ENCODE results near the gene PNPLA5. TPM values are rescaled to one million over a fixed set of nuclear protein-coding genes. Genes with fewer than 3 reads are reported as not detected.

The PNPLA5 gene
- 10 to 100 TPM in 1 of 4 donors, 1 to 10 TPM in 3; 2.5 to 13.5 (median 4.7) TPM for total RNA-seq

DNA sequence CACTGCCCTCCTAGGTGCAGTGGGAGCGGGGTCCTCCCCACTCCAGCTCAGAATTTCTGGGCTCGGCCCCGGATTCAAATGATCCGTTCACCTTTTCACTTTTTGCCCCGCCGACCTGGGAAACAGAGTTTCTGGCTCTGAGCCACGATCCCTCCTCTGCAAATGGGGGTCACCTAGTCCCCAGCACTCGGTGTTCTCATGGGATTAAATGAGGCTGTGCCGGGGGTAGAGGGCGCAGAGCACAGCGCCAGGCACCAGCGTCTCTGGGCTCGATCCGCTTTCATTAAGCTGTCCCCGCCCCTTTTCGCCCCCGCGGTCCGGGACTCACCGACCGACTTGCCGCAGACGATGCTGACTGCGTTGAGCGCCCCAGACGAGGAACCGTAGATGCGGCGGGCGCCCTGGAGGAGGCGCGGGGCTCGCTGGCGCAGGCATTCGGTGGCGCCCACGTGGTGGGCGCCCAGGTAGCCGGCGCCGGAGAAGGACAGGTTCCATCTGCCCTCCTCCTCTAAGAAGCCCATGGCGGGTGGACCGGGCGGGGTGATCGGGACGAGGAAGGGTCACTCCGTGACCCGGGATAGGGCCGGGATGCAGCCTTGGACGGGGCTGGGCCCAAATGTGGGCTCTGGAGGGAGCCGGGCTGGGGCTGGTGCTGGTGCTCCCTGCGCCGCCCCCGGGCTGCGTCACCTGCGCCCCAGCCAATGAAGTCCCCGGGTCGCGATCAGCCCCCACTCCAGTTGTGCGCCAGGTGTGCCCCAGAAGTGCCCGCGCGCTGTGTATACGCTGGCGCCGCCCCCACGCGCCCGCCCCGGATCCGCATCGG is at the start of gene PNPLA5:
Gene PNPLA5 (minus strand): TSS at position 654 of the 823 bp plus-strand sequence. CDS start 133 bp downstream, at position 521.
- no peak for TF ChIP-seq EP300 (IDR thresholded peaks at IDR 0.05)
- TF ChIP-seq POLR2AphosphoS5 (IDR thresholded peaks at IDR 0.05) = no peak
- no peak for TF ChIP-seq POLR2A (IDR thresholded peaks at IDR 0.05)
- TF ChIP-seq, protein P1, sequence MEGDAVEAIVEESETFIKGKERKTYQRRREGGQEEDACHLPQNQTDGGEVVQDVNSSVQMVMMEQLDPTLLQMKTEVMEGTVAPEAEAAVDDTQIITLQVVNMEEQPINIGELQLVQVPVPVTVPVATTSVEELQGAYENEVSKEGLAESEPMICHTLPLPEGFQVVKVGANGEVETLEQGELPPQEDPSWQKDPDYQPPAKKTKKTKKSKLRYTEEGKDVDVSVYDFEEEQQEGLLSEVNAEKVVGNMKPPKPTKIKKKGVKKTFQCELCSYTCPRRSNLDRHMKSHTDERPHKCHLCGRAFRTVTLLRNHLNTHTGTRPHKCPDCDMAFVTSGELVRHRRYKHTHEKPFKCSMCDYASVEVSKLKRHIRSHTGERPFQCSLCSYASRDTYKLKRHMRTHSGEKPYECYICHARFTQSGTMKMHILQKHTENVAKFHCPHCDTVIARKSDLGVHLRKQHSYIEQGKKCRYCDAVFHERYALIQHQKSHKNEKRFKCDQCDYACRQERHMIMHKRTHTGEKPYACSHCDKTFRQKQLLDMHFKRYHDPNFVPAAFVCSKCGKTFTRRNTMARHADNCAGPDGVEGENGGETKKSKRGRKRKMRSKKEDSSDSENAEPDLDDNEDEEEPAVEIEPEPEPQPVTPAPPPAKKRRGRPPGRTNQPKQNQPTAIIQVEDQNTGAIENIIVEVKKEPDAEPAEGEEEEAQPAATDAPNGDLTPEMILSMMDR (IDR thresholded peaks at IDR 0.05) = no peak
- DNase-seq (ENCODE audit: low spot score in 2 of 2) = no peak
- no peak within 1 kb of the TSS for H3K27ac ChIP-seq
- no peaks in the 10 kb centered on the region for H3K36me3 ChIP-seq
- WGBS = 9% methylated on average over 19 of the region's 72 CpGs
- peaks cover 12% of the 10 kb centered on the region for H3K4me1 ChIP-seq
- peak within 1 kb of the TSS; percentile 9 for H3K4me3 ChIP-seq
- peaks cover 75% of the 10 kb centered on the region for H3K27me3 ChIP-seq
- no peaks in the 10 kb centered on the region for H3K9me3 ChIP-seq

GRCh38 chr22:43941449-43941848 is 49.6 kb upstream of the PNPLA5 start:
- TF ChIP-seq POLR2A (IDR thresholded peaks at IDR 0.05) (no peak), EP300 (IDR thresholded peaks at IDR 0.05) (no peak), POLR2AphosphoS5 (IDR thresholded peaks at IDR 0.05) (no peak)
- TF ChIP-seq, protein P1 (IDR thresholded peaks at IDR 0.05) = no peak
- H3K4me1 ChIP-seq = peaks cover 7% of the 10 kb centered on the region
- 82% methylated on average over 6 of the region's 6 CpGs for WGBS
- no peaks in the 10 kb centered on the region for H3K36me3 ChIP-seq
- no peak overlapping the region for H3K4me3 ChIP-seq
- no peaks in the 10 kb centered on the region for H3K9me3 ChIP-seq
- no peak overlapping the region for H3K27ac ChIP-seq
- DNase-seq (ENCODE audit: low spot score in 2 of 2) = no peak
- no peaks in the 10 kb centered on the region for H3K27me3 ChIP-seq

DNA sequence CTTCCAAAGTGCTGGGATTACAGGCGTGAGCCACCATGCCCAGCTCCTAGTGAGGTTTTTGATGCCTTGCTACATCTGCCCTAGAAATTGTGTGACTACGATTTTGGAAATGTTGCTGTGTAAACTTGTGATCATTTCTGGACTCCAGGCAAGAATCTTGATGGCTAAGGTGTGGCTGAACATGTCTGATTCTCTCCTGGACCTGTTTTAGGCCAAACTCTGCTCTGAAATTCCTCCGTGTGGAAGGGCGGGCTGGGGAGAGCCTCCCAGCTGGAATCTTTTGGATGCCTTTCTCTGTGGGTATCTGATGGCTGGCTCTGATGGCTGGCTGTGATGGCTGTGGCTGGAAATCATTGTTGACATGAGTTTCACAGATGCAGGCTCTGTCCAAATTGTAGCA is 40.0 kb upstream of the PNPLA5 start:
- Histone ChIP-seq H3K27ac (no peak overlapping the region), H3K27me3 (no peaks in the 10 kb centered on the region), H3K9me3 (no peaks in the 10 kb centered on the region), H3K36me3 (no peaks in the 10 kb centered on the region), H3K4me1 (peaks cover 2% of the 10 kb centered on the region), H3K4me3 (no peak overlapping the region)
- 45% methylated on average over 4 of the region's 4 CpGs for WGBS
- TF ChIP-seq EP300 (IDR thresholded peaks at IDR 0.05) = no peak
- TF ChIP-seq POLR2A (IDR thresholded peaks at IDR 0.05) = no peak
- TF ChIP-seq, protein P1 (IDR thresholded peaks at IDR 0.05) = no peak
- TF ChIP-seq POLR2AphosphoS5 (IDR thresholded peaks at IDR 0.05) = no peak
- DNase-seq (ENCODE audit: low spot score in 2 of 2) = no peak

DNA sequence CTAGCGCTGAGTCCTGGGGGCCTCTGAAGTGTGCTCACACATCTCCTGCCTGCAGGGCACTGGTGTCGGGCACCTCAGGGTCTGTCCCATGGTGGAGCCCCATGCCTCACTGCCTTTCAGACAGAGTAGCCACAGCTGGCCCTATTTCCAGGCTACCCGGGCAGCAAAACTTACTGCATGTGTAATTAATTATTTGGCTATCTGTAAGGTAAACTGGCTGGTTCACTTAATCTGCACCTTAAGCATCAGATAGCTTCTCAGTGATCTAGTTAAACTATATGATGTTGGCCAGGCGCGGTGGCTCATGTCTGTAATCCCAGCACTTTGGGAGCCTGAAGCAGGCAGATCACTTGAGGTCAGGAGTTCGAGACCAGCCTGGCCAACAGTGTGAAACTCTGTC is 37.1 kb upstream of the PNPLA5 start:
- Histone ChIP-seq H3K27me3 (no peaks in the 10 kb centered on the region), H3K9me3 (no peaks in the 10 kb centered on the region), H3K27ac (no peak overlapping the region), H3K36me3 (no peaks in the 10 kb centered on the region), H3K4me3 (no peak overlapping the region), H3K4me1 (peaks cover 26% of the 10 kb centered on the region)
- TF ChIP-seq, protein P1 (IDR thresholded peaks at IDR 0.05) = no peak
- no peak for DNase-seq (ENCODE audit: low spot score in 2 of 2)
- 91% methylated on average over 6 of the region's 6 CpGs for WGBS

DNA sequence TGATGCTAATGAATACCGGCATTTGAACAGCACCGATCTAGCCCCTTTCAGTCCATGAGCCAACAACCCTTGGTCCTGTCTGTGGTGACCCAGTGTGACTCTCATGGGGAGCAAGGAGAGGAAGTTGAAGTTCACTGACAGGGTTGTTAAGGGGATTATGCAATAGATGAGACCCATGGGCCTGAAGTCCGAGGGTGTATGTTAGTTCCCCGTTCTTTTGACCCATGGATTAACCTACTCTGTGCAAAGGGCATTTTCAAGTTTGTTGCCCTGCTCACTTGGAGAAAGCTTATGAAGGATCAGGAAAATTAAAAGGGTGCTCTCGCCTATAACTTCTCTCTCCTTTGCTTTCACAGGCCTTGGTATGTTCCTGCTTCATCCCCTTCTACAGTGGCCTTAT is 36.7 kb upstream of the PNPLA5 start:
- Histone ChIP-seq H3K4me1 (peaks cover 30% of the 10 kb centered on the region), H3K4me3 (no peak overlapping the region), H3K27me3 (no peaks in the 10 kb centered on the region), H3K27ac (no peak overlapping the region), H3K9me3 (no peaks in the 10 kb centered on the region), H3K36me3 (no peaks in the 10 kb centered on the region)
- no peak for DNase-seq (ENCODE audit: low spot score in 2 of 2)
- 85% methylated on average over 5 of the region's 5 CpGs for WGBS
- no peak for TF ChIP-seq EP300 (IDR thresholded peaks at IDR 0.05)
- TF ChIP-seq POLR2AphosphoS5 (IDR thresholded peaks at IDR 0.05) = no peak
- TF ChIP-seq POLR2A (IDR thresholded peaks at IDR 0.05) = no peak
- TF ChIP-seq, protein P1 (IDR thresholded peaks at IDR 0.05) = no peak
